HCT116 (cell line): Measurements from ENCODE around the gene MARCHF6. TPM values are rescaled to one million over a fixed set of nuclear protein-coding genes. Genes with fewer than 3 reads are reported as not detected.

ENCODE experiments used
- ATAC-seq: fragments of 200-7000 bp; cut with Tn5 transposase; 2 replicates; pipeline ENCODE4 v1.9.1; 2020; ENCODE audit warnings: mild to moderate bottlenecking, moderate library complexity
- Bru-seq: library from RNA; stranded (reverse); fragments of 400-500 nt; gene quantifications from one replicate; lab custom pipeline; 2021; lab: Mats Ljungman, UMichigan
- BruChase-seq, 2 experiments: library from RNA; stranded (reverse); fragments of 400-500 nt; gene quantifications; one replicate each; lab custom pipeline; 2021; lab: Mats Ljungman, UMichigan
- BruUV-seq: library from RNA; stranded (reverse); fragments of 400-500 nt; replicated peaks from 2 replicates; lab custom pipeline; 2021; lab: Mats Ljungman, UMichigan
- CTCF ChIA-PET: fragments of 300-600 bp; sonication (Branson Sonifier 250); formaldehyde crosslinking; loops from one replicate; lab custom pipeline; 2021; ENCODE audit warnings: antibody characterized with exemption; lab: Charles Lee
- POLR2A ChIA-PET: fragments of 300-600, 350-600 bp; sonication (Branson Sonifier 250); formaldehyde crosslinking; loops from one replicate; lab custom pipeline; 2021; ENCODE audit warnings: antibody characterized with exemption; lab: Charles Lee
- RAD21 ChIA-PET, 2 experiments: fragments of 300-600 bp; sonication (Branson Sonifier 250); formaldehyde crosslinking; loops; one replicate each; lab custom pipeline; 2023; ENCODE audit warnings: low total read pairs in 2 of 2; ENCODE audit not compliant: uncharacterized antibody in 2 of 2, unreplicated experiment in 2 of 2, low non-redundant PET in 1 of 2; lab: Charles Lee
- DNase-seq: peaks from one replicate; pipeline ENCODE4 v3.0.0-alpha.2; 2010; ENCODE audit warnings: low read depth, low spot score
- H2AFZ ChIP-seq: fragments of 200-600 bp; shearing (Covaris generic), sonication (generic); 2 replicates; pipeline ENCODE4 v1.6.1; 2017; ENCODE audit warnings: low read depth, mixed run types, mixed read lengths, antibody characterized with exemption, low read length; ENCODE audit not compliant: poor library complexity, severe bottlenecking
- H3K27ac ChIP-seq: 2 replicates; pipeline ENCODE4 v1.5.1; 2012; ENCODE audit warnings: low read depth, low read length
- H3K27me3 ChIP-seq: fragments of 200-600 bp; sonication (generic); 2 replicates; pipeline ENCODE4 v1.6.1; 2016; ENCODE audit warnings: mixed run types, low read length, mixed read lengths; ENCODE audit not compliant: insufficient read depth
- H3K36me3 ChIP-seq, 2 experiments: fragments of 200-500 bp in 1 of 2; fragments of 200-600 bp in 1 of 2; sonication (Bioruptor generic) in 1 of 2; sonication (generic) in 1 of 2; 2 replicates each; pipeline versions ENCODE4 v1.5.1 to v1.6.1; 2014 to 2016; ENCODE audit warnings: low read length in 2 of 2, inconsistent platforms in 1 of 2, mixed read lengths in 1 of 2, mixed run types in 1 of 2; ENCODE audit not compliant: insufficient read depth in 2 of 2, control insufficient read depth in 1 of 2
- H3K4me1 ChIP-seq, 2 experiments: fragments of 200-600 bp in 1 of 2; sonication (generic) in 1 of 2; 2 replicates each; pipeline versions ENCODE4 v1.5.1 to v1.6.1; 2012 to 2017; ENCODE audit warnings: low read length in 2 of 2, inconsistent platforms in 1 of 2, mild to moderate bottlenecking in 1 of 2, mixed read lengths in 1 of 2, mixed run types in 1 of 2, moderate library complexity in 1 of 2; ENCODE audit not compliant: insufficient read depth in 2 of 2, control insufficient read depth in 1 of 2
- H3K4me2 ChIP-seq: fragments of 200-600 bp; sonication (generic); 2 replicates; pipeline ENCODE4 v1.6.1; 2017; ENCODE audit warnings: mixed run types, low read length, mixed read lengths
- H3K4me3 ChIP-seq, 2 experiments: fragments of 200-600 bp in 1 of 2; sonication (generic) in 1 of 2; replicated peaks in 1 of 2; 2 replicates each; pipeline ENCODE4 v1.5.1; 2011 to 2016; ENCODE audit warnings: low read length in 2 of 2, control low read depth in 1 of 2, low read depth in 1 of 2, mild to moderate bottlenecking in 1 of 2, mixed read lengths in 1 of 2, mixed run types in 1 of 2
- H3K79me2 ChIP-seq: fragments of 200-600 bp; sonication (generic); 2 replicates; pipeline ENCODE4 v1.6.1; 2017; ENCODE audit warnings: mild to moderate bottlenecking, mixed run types, low read length, moderate library complexity, mixed read lengths; ENCODE audit not compliant: insufficient read depth
- H3K9ac ChIP-seq: fragments of 200-600 bp; sonication (generic); 2 replicates; pipeline ENCODE4 v1.6.1; 2016; ENCODE audit warnings: low read length, mixed read lengths
- H3K9me2 ChIP-seq: fragments of 200-600 bp; sonication (generic), shearing (Covaris generic); 2 replicates; pipeline ENCODE4 v1.6.1; 2017; ENCODE audit warnings: mixed run types, mild to moderate bottlenecking, moderate library complexity; ENCODE audit not compliant: insufficient read depth
- H3K9me3 ChIP-seq, 2 experiments: fragments of 200-500 bp in 1 of 2; fragments of 200-600 bp in 1 of 2; sonication (Bioruptor generic) in 1 of 2; sonication (generic) in 1 of 2; 2 replicates each; pipeline ENCODE4 v1.6.1; 2014 to 2017; ENCODE audit warnings: low read length in 2 of 2, mixed read lengths in 2 of 2, inconsistent platforms in 1 of 2, low read depth in 1 of 2, mild to moderate bottlenecking in 1 of 2, mixed run types in 1 of 2, moderate library complexity in 1 of 2; ENCODE audit not compliant: control insufficient read depth in 1 of 2, insufficient read depth in 1 of 2
- H4K20me1 ChIP-seq: fragments of 200-600 bp; sonication (generic), shearing (Covaris generic); 2 replicates; pipeline ENCODE4 v1.6.1; 2017; ENCODE audit warnings: mixed run types, mild to moderate bottlenecking, moderate library complexity; ENCODE audit not compliant: insufficient read depth
- CBX3 ChIP-seq: IDR thresholded peaks from 2 replicates; pipeline ENCODE4 v1.6.1; 2012; ENCODE audit warnings: low read depth
- EGR1 ChIP-seq: IDR thresholded peaks from 2 replicates; pipeline ENCODE4 v1.6.1; 2012; ENCODE audit warnings: low read depth
- ELF1 ChIP-seq: IDR thresholded peaks from 2 replicates; pipeline ENCODE4 v1.6.1; 2012; ENCODE audit warnings: low read depth, borderline replicate concordance
- EZH2phosphoT487 ChIP-seq: fragments of 200-600 bp; IDR thresholded peaks from 2 replicates; pipeline ENCODE4 v1.6.1; 2018; ENCODE audit warnings: antibody characterized with exemption, borderline replicate concordance
- FOSL1 ChIP-seq: IDR thresholded peaks from 2 replicates; pipeline ENCODE4 v1.6.1; 2012; ENCODE audit warnings: low read depth
- JUND ChIP-seq: IDR thresholded peaks from 2 replicates; pipeline ENCODE4 v1.6.1; 2012
- MAX ChIP-seq: IDR thresholded peaks from 2 replicates; pipeline ENCODE4 v1.6.1; 2012
- POLR2A ChIP-seq: IDR thresholded peaks from 2 replicates; pipeline ENCODE4 v1.7.0; 2011; ENCODE audit warnings: borderline replicate concordance; ENCODE audit not compliant: insufficient read depth, insufficient read length; ENCODE audit errors: extremely low read depth
- POLR2AphosphoS5 ChIP-seq: IDR thresholded peaks from 2 replicates; pipeline ENCODE4 v1.6.1; 2011; ENCODE audit warnings: mild to moderate bottlenecking, low read depth, low read length, moderate library complexity
- RAD21 ChIP-seq: IDR thresholded peaks from 2 replicates; pipeline ENCODE4 v1.6.1; 2012; ENCODE audit warnings: low read depth, mild to moderate bottlenecking
- SIN3A ChIP-seq: IDR thresholded peaks from 2 replicates; pipeline ENCODE4 v1.6.1; 2012; ENCODE audit warnings: low read depth
- SP1 ChIP-seq: IDR thresholded peaks from 2 replicates; pipeline ENCODE4 v1.6.1; 2012; ENCODE audit warnings: low read depth
- SRF ChIP-seq: IDR thresholded peaks from 2 replicates; pipeline ENCODE4 v1.6.1; 2012; ENCODE audit warnings: low read depth
- YY1 ChIP-seq: IDR thresholded peaks from 2 replicates; pipeline ENCODE4 v1.6.1; 2011; ENCODE audit warnings: low read length, low read depth, moderate library complexity, mild to moderate bottlenecking; ENCODE audit not compliant: insufficient replicate concordance; ENCODE audit errors: extremely low read depth
- ZFX ChIP-seq: fragments of 450-650 bp; IDR thresholded peaks from 2 replicates; pipeline ENCODE4 v1.6.1; 2017
- ZNF274 ChIP-seq: fragments of 200-500 bp; sonication (Bioruptor generic); IDR thresholded peaks from 2 replicates; pipeline ENCODE4 v1.6.1; 2014; ENCODE audit warnings: mild to moderate bottlenecking, low read depth, low read length, inconsistent platforms
- intact Hi-C: fragments of 100-400 bp; cut with micrococcal nuclease; formaldehyde crosslinking; loops from 2 replicates; pipeline ENCODE4 v1.10.0; 2022
- long read RNA-seq: library from polyadenylated mRNA; unstranded; transcript quantifications from one replicate; pipeline ENCODE4 v2.0.0, GENCODE V29; 2021; ENCODE audit not compliant: unreplicated experiment
- polyA plus RNA-seq: library from polyadenylated mRNA; unstranded; fragments of >200 nt; gene quantifications from 2 replicates; pipeline ENCODE4 v1.2.1, GENCODE V29; 2012; ENCODE audit warnings: missing spikeins
- total RNA-seq: library from RNA; stranded (reverse); gene quantifications from one replicate; pipeline ENCODE4 v1.2.1, GENCODE V29; 2021; ENCODE audit not compliant: unreplicated experiment
- TF ChIP-seq, protein P1 (sequence below): IDR thresholded peaks from 2 replicates; pipeline ENCODE4 v1.6.1; 2011; ENCODE audit warnings: mild to moderate bottlenecking, low read length, moderate library complexity; ENCODE audit not compliant: insufficient replicate concordance; ENCODE audit errors: extremely low read depth
- TF ChIP-seq, protein P2 (sequence below), 3 experiments: fragments of 200-600 bp in 1 of 3; sonication (generic) in 1 of 3; IDR thresholded peaks in 2 of 3; conservative IDR thresholded peaks in 1 of 3; 2 replicates each; pipeline ENCODE4 v1.5.1; 2012 to 2017; ENCODE audit warnings: low read depth in 2 of 3, low read length in 2 of 3, antibody characterized with exemption in 1 of 3, borderline replicate concordance in 1 of 3, control low read depth in 1 of 3, mild to moderate bottlenecking in 1 of 3, mixed read lengths in 1 of 3, mixed run types in 1 of 3, moderate library complexity in 1 of 3; ENCODE audit not compliant: insufficient read depth in 1 of 3

Gene MARCHF6, protein sequence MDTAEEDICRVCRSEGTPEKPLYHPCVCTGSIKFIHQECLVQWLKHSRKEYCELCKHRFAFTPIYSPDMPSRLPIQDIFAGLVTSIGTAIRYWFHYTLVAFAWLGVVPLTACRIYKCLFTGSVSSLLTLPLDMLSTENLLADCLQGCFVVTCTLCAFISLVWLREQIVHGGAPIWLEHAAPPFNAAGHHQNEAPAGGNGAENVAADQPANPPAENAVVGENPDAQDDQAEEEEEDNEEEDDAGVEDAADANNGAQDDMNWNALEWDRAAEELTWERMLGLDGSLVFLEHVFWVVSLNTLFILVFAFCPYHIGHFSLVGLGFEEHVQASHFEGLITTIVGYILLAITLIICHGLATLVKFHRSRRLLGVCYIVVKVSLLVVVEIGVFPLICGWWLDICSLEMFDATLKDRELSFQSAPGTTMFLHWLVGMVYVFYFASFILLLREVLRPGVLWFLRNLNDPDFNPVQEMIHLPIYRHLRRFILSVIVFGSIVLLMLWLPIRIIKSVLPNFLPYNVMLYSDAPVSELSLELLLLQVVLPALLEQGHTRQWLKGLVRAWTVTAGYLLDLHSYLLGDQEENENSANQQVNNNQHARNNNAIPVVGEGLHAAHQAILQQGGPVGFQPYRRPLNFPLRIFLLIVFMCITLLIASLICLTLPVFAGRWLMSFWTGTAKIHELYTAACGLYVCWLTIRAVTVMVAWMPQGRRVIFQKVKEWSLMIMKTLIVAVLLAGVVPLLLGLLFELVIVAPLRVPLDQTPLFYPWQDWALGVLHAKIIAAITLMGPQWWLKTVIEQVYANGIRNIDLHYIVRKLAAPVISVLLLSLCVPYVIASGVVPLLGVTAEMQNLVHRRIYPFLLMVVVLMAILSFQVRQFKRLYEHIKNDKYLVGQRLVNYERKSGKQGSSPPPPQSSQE
- total RNA-seq (144 TPM), Bru-seq, nascent RNA (percentile 95 among the genes with signal in this experiment), BruChase-seq, experiment 1, labeled RNA remaining after a 6-hour chase (percentile 96 among the genes with signal in this experiment), BruChase-seq, experiment 2, labeled RNA remaining after a 2-hour chase (percentile 94 among the genes with signal in this experiment)
- polyA plus RNA-seq: 80.6 and 81.7 TPM in 2 replicates
- long read RNA-seq, full-length matches to known transcripts: 97 of 147 reads
- long read RNA-seq, partial matches to known transcripts: 14 of 147 reads
- long read RNA-seq, other reads (novel, unspliced or antisense): 36 of 147 reads

GRCh38 chr5:10353241-10354047 is at the start of gene MARCHF6:
Gene MARCHF6 (plus strand): TSS chr5:10353695. CDS start chr5:10353899, 204 bp downstream.
- BruUV-seq: no TSS peak
- DNase-seq: peak; percentile 83
- peaks cover 53% of the 10 kb centered on the region for H3K79me2 ChIP-seq
- TF ChIP-seq POLR2A (peak; percentile 90), EGR1 (no peak; the same call in 1 of the 2 replicates), MAX (peak; percentile 84), RAD21 (no peak), ZNF274 (no peak), SP1 (peak; percentile 80), EZH2phosphoT487 (no peak), ELF1 (no peak), SRF (no peak), FOSL1 (no peak), YY1 (peak; percentile 64), POLR2AphosphoS5 (peak; percentile 98), SIN3A (peak; percentile 98), CBX3 (no peak), JUND (no peak), ZFX (peak; percentile 87)
- TF ChIP-seq, protein P1, sequence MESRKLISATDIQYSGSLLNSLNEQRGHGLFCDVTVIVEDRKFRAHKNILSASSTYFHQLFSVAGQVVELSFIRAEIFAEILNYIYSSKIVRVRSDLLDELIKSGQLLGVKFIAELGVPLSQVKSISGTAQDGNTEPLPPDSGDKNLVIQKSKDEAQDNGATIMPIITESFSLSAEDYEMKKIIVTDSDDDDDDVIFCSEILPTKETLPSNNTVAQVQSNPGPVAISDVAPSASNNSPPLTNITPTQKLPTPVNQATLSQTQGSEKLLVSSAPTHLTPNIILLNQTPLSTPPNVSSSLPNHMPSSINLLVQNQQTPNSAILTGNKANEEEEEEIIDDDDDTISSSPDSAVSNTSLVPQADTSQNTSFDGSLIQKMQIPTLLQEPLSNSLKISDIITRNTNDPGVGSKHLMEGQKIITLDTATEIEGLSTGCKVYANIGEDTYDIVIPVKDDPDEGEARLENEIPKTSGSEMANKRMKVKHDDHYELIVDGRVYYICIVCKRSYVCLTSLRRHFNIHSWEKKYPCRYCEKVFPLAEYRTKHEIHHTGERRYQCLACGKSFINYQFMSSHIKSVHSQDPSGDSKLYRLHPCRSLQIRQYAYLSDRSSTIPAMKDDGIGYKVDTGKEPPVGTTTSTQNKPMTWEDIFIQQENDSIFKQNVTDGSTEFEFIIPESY: no peak
- TF ChIP-seq, protein P2, sequence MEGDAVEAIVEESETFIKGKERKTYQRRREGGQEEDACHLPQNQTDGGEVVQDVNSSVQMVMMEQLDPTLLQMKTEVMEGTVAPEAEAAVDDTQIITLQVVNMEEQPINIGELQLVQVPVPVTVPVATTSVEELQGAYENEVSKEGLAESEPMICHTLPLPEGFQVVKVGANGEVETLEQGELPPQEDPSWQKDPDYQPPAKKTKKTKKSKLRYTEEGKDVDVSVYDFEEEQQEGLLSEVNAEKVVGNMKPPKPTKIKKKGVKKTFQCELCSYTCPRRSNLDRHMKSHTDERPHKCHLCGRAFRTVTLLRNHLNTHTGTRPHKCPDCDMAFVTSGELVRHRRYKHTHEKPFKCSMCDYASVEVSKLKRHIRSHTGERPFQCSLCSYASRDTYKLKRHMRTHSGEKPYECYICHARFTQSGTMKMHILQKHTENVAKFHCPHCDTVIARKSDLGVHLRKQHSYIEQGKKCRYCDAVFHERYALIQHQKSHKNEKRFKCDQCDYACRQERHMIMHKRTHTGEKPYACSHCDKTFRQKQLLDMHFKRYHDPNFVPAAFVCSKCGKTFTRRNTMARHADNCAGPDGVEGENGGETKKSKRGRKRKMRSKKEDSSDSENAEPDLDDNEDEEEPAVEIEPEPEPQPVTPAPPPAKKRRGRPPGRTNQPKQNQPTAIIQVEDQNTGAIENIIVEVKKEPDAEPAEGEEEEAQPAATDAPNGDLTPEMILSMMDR (IDR thresholded peaks at IDR 0.05 in 2 of 3, conservative IDR thresholded peaks at IDR 0.05 in 1 of 3; ENCODE audit: borderline replicate concordance in 1 of 3, insufficient read depth in 1 of 3, low read depth in 2 of 3, low read length in 2 of 3): no peak

More at GRCh38 chr5:10353241-10354047, at the start of gene MARCHF6:
- Histone ChIP-seq H3K4me3 (peak within 1 kb of the TSS; percentile 85 to 91), H3K4me2 (peak within 1 kb of the TSS; percentile 90), H3K9ac (peak within 1 kb of the TSS; percentile 96), H3K9me2 (no peaks in the 10 kb centered on the region), H3K36me3 (no peaks in the 10 kb centered on the region), H2AFZ (no peak within 1 kb of the TSS), H3K27me3 (no peaks in the 10 kb centered on the region), H3K27ac (peak within 1 kb of the TSS; percentile 97), H3K9me3 (no peaks in the 10 kb centered on the region), H4K20me1 (no peaks in the 10 kb centered on the region; the same call in 1 of the 2 replicates), H3K4me1 (peaks cover 20 to 34% of the 10 kb centered on the region in 2 experiments)
- RAD21 ChIA-PET: interaction anchor here in 1 of 2 experiments (1.1 kb wide), 1 partner anchor 70 kb away, joined by 3 read pairs; no protein-coding TSS in a partner anchor
- CTCF ChIA-PET: interaction anchor here (1.5 to 2.0 kb wide), 2 partner anchors 11 to 69 kb away, joined by 6 to 17 read pairs; no protein-coding TSS in a partner anchor
- intact Hi-C loops: no loop called here
- ATAC-seq: peak; percentile 85
- POLR2A ChIA-PET: interaction anchor here (0.6 to 2.9 kb wide), 11 partner anchors 9 to 80 kb away, joined by 3 to 14 read pairs (median 4); no protein-coding TSS in a partner anchor
